Fibroblast of lung (primary cell): Measurements from ENCODE around the gene ARL15. TPM values are rescaled to one million over a fixed set of nuclear protein-coding genes. Genes with fewer than 3 reads are reported as not detected.

Source experiments
- DNase-seq, 2 donors: peaks; one replicate each; pipeline versions ENCODE4 v3.0.0 to v3.0.0-alpha.2; 2010; ENCODE audit warnings: low read depth in 2 of 2
- H2AFZ ChIP-seq: 2 replicates; pipeline ENCODE4 v1.5.1; 2012; ENCODE audit warnings: low read length, control low read depth, inconsistent platforms
- H3K27ac ChIP-seq: 2 replicates; pipeline ENCODE4 v1.5.1; 2011; ENCODE audit warnings: low read length, control low read depth; ENCODE audit not compliant: insufficient read depth
- H3K27me3 ChIP-seq: 2 replicates; pipeline ENCODE4 v1.5.1; 2011; ENCODE audit warnings: mild to moderate bottlenecking, low read length; ENCODE audit not compliant: control insufficient read depth, insufficient read depth
- H3K36me3 ChIP-seq: 2 replicates; pipeline ENCODE4 v1.5.1; 2011; ENCODE audit warnings: low read length; ENCODE audit not compliant: control insufficient read depth, insufficient read depth
- H3K4me1 ChIP-seq: 2 replicates; pipeline ENCODE4 v1.5.1; 2011; ENCODE audit warnings: low read length; ENCODE audit not compliant: control insufficient read depth, insufficient read depth; ENCODE audit errors: extremely low read depth
- H3K4me2 ChIP-seq: 2 replicates; pipeline ENCODE4 v1.5.1; 2011; ENCODE audit warnings: low read length, control low read depth; ENCODE audit not compliant: insufficient read depth; ENCODE audit errors: extremely low read depth
- H3K4me3 ChIP-seq, 4 experiments: fragments of 200-600 bp in 1 of 4; sonication (generic) in 1 of 4; replicated peaks in 1 of 4; 2 replicates each; pipeline ENCODE4 v1.5.1; 2011 to 2016; ENCODE audit warnings: low read length in 4 of 4, low read depth in 3 of 4, mild to moderate bottlenecking in 3 of 4, control low read depth in 2 of 4, inconsistent platforms in 1 of 4, mixed read lengths in 1 of 4; ENCODE audit not compliant: insufficient read depth in 1 of 4; ENCODE audit errors: control extremely low read depth in 1 of 4
- H3K79me2 ChIP-seq: 2 replicates; pipeline ENCODE4 v1.5.1; 2012; ENCODE audit warnings: mild to moderate bottlenecking, low read length, inconsistent platforms; ENCODE audit not compliant: control insufficient read depth, insufficient read depth
- H3K9ac ChIP-seq: 2 replicates; pipeline ENCODE4 v1.5.1; 2011; ENCODE audit warnings: mild to moderate bottlenecking, low read length, control low read depth; ENCODE audit not compliant: insufficient read depth
- H3K9me3 ChIP-seq: 2 replicates; pipeline ENCODE4 v1.5.1; 2012; ENCODE audit warnings: low read depth, low read length; ENCODE audit not compliant: control insufficient read depth, insufficient read depth
- H4K20me1 ChIP-seq: 2 replicates; pipeline ENCODE4 v1.5.1; 2011; ENCODE audit warnings: low read length; ENCODE audit not compliant: control insufficient read depth, insufficient read depth; ENCODE audit errors: extremely low read depth
- EZH2 ChIP-seq: IDR thresholded peaks from 2 replicates; pipeline ENCODE4 v1.5.1; 2012; ENCODE audit warnings: low read length, control low read depth, mild to moderate bottlenecking; ENCODE audit errors: missing control alignments
- polyA plus RNA-seq, 2 donors: library from polyadenylated mRNA; depleted of rRNA in 1 of 2; stranded (reverse) in 1 of 2; unstranded in 1 of 2; fragments of >200 nt; gene quantifications; 2 replicates each; pipeline ENCODE4 v1.2.1, GENCODE V29; 2011 to 2012; ENCODE audit warnings: missing spikeins in 1 of 2
- total RNA-seq: library from RNA; depleted of rRNA; stranded (reverse); fragments of >200 nt; gene quantifications from 2 replicates; pipeline ENCODE4 v1.2.1, GENCODE V29; 2014
- TF ChIP-seq, protein P1 (sequence below), 2 donors: IDR thresholded peaks in 1 of 2; conservative IDR thresholded peaks in 1 of 2; 1 replicate in 1 of 2; 2 replicates in 1 of 2; pipeline ENCODE4 v1.5.1; 2011 to 2012; ENCODE audit warnings: low read length in 2 of 2, control low read depth in 1 of 2, inconsistent platforms in 1 of 2, low read depth in 1 of 2, mild to moderate bottlenecking in 1 of 2

The ARL15 gene
- total and polyA plus RNA-seq, 2 donors (not counting 1 experiment from before 2014, with no cell fraction given) = 20.6 to 28.7 TPM

DNA sequence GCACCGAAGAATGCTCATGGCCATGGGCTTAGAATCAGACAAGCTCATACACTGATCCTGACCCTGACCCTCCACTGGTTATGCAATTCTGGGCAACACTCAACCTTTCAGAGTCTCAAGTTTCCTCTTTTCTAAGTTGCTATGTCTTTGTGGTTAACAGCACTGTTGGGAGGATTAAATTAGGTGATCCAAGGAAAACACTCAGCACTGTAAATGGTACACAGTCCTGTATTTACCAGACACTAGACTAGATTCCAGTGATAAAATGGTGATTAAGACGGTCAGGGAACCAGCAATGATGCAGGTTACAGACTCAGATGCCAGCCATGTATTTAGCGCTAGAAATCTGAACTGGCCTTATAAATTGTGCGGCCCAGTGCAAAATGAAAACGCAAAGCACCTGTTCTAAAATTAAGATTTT, 8.1 kb downstream of the ARL15 start:
- peaks cover 2% of the 10 kb centered on the region for H3K4me1 ChIP-seq
- no peaks in the 10 kb centered on the region for H3K36me3 ChIP-seq
- H3K9ac ChIP-seq = no peak overlapping the region
- H3K27ac ChIP-seq = no peak overlapping the region
- no peaks in the 10 kb centered on the region for H3K9me3 ChIP-seq
- H3K79me2 ChIP-seq = no peaks in the 10 kb centered on the region
- no peaks in the 10 kb centered on the region for H4K20me1 ChIP-seq
- H3K27me3 ChIP-seq = no peaks in the 10 kb centered on the region
- H3K4me3 ChIP-seq = no peak overlapping the region
- TF ChIP-seq, protein P1, sequence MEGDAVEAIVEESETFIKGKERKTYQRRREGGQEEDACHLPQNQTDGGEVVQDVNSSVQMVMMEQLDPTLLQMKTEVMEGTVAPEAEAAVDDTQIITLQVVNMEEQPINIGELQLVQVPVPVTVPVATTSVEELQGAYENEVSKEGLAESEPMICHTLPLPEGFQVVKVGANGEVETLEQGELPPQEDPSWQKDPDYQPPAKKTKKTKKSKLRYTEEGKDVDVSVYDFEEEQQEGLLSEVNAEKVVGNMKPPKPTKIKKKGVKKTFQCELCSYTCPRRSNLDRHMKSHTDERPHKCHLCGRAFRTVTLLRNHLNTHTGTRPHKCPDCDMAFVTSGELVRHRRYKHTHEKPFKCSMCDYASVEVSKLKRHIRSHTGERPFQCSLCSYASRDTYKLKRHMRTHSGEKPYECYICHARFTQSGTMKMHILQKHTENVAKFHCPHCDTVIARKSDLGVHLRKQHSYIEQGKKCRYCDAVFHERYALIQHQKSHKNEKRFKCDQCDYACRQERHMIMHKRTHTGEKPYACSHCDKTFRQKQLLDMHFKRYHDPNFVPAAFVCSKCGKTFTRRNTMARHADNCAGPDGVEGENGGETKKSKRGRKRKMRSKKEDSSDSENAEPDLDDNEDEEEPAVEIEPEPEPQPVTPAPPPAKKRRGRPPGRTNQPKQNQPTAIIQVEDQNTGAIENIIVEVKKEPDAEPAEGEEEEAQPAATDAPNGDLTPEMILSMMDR (conservative IDR thresholded peaks at IDR 0.05 in 1 of 2, IDR thresholded peaks at IDR 0.05 in 1 of 2; ENCODE audit: low read depth in 1 of 2, low read length in 2 of 2) = no peak
- no peak for TF ChIP-seq EZH2
- no peak overlapping the region for H2AFZ ChIP-seq
- DNase-seq = peak; percentile 46 to 72
- no peak overlapping the region for H3K4me2 ChIP-seq

DNA sequence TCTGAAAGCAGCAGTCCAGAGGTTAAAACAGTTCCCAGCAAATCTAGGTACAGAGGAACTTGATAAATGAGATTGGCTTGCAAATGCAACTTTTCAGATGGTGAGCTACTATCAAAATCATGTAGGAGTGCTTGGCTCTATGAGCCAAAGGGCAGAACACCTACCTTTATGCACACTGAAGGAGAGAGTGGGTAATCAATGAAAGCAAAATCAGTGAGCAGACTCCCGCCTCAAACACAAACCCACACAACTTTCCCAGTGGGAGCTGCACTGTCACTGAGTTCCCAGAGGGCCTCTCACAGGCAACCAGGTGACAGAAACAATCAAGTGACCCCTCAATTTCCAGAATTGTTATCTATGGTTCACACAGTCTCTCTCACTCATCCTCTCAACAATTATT, 8.5 kb downstream of the ARL15 start:
- Histone ChIP-seq H3K4me3 (no peak overlapping the region), H3K79me2 (no peaks in the 10 kb centered on the region), H3K27ac (no peak overlapping the region), H3K27me3 (no peaks in the 10 kb centered on the region), H3K4me1 (peaks cover 2% of the 10 kb centered on the region), H4K20me1 (no peaks in the 10 kb centered on the region), H3K4me2 (no peak overlapping the region), H3K9ac (no peak overlapping the region), H3K9me3 (no peaks in the 10 kb centered on the region), H2AFZ (no peak overlapping the region), H3K36me3 (no peaks in the 10 kb centered on the region)
- DNase-seq = no peak
- no peak for TF ChIP-seq EZH2
- TF ChIP-seq, protein P1 (conservative IDR thresholded peaks at IDR 0.05 in 1 of 2, IDR thresholded peaks at IDR 0.05 in 1 of 2; ENCODE audit: low read depth in 1 of 2, low read length in 2 of 2) = no peak

GRCh38 chr5:54301220-54301619, 9.2 kb downstream of the ARL15 start:
- Histone ChIP-seq H3K27me3 (no peaks in the 10 kb centered on the region), H3K9ac (no peak overlapping the region), H3K27ac (no peak overlapping the region), H3K9me3 (no peaks in the 10 kb centered on the region), H3K4me3 (no peak overlapping the region), H3K79me2 (no peaks in the 10 kb centered on the region), H4K20me1 (no peaks in the 10 kb centered on the region), H3K4me1 (peaks cover 2% of the 10 kb centered on the region), H2AFZ (no peak overlapping the region), H3K36me3 (no peaks in the 10 kb centered on the region), H3K4me2 (no peak overlapping the region)
- no peak for TF ChIP-seq EZH2
- TF ChIP-seq, protein P1 (conservative IDR thresholded peaks at IDR 0.05 in 1 of 2, IDR thresholded peaks at IDR 0.05 in 1 of 2; ENCODE audit: low read depth in 1 of 2, low read length in 2 of 2) = no peak
- DNase-seq = no peak
